ENCODE measurements around the gene SLC6A16.

DNA sequence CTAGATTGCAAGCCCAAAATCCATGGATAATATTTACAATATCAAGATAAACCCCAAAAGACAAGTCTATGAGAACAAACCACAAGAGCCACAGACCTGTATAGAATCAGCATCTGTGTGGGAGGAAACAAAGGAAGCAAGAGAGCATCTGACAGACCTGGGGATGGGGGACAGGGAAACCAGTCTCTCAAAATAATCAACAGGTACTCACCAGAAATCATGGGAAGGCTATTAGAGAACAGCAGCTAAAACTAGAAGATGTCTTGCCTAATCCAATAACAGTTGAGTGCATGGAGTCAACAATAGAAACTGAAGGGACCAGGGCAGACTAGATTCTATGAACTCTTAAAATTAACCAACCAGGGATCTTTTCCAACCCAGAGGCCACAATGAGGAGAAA is 8.7 kb downstream of the SLC6A16 start:
- TF ChIP-seq, protein P1, sequence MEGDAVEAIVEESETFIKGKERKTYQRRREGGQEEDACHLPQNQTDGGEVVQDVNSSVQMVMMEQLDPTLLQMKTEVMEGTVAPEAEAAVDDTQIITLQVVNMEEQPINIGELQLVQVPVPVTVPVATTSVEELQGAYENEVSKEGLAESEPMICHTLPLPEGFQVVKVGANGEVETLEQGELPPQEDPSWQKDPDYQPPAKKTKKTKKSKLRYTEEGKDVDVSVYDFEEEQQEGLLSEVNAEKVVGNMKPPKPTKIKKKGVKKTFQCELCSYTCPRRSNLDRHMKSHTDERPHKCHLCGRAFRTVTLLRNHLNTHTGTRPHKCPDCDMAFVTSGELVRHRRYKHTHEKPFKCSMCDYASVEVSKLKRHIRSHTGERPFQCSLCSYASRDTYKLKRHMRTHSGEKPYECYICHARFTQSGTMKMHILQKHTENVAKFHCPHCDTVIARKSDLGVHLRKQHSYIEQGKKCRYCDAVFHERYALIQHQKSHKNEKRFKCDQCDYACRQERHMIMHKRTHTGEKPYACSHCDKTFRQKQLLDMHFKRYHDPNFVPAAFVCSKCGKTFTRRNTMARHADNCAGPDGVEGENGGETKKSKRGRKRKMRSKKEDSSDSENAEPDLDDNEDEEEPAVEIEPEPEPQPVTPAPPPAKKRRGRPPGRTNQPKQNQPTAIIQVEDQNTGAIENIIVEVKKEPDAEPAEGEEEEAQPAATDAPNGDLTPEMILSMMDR (IDR thresholded peaks at IDR 0.05), result no peak
- TF ChIP-seq POLR2AphosphoS5 (IDR thresholded peaks at IDR 0.05; ENCODE audit: low read depth, low read length) (no peak), TCF7L2 (IDR thresholded peaks at IDR 0.05; ENCODE audit: low read depth, low read length) (no peak)

All from Panc1 (cell line).